ENCODE data around the gene RPL37. TPM values are rescaled to one million over a fixed set of nuclear protein-coding genes. Genes with fewer than 3 reads are reported as not detected.

RPL37 gene
- total RNA-seq, 2 experiments from 2014 or later, result 1,192 to 1,333 TPM

GRCh38 chr5:40853632-40854192 is 18.7 kb upstream of the RPL37 start:
- DNase-seq, result no peak
- Mint-ChIP-seq H3K4me3 (no peak overlapping the region), H3K9me3 (ENCODE audit: low read depth) (no peaks in the 10 kb centered on the region), H3K27ac (no peak overlapping the region), H3K4me1 (no peaks in the 10 kb centered on the region), H3K36me3 (peaks cover 8% of the 10 kb centered on the region), H3K27me3 (peaks cover 2% of the 10 kb centered on the region)
- CTCF ChIA-PET, result no interaction called here
- no peak for ATAC-seq

GRCh38 chr5:40847525-40847924 is 12.5 kb upstream of the RPL37 start:
- CTCF ChIA-PET, result interaction anchor here (1.4 kb wide), 1 partner anchor 9 kb away, joined by 4 read pairs; no protein-coding TSS in a partner anchor
- ATAC-seq (no peak), DNase-seq (no peak)
- Mint-ChIP-seq H3K36me3 (peaks cover 9% of the 10 kb centered on the region), H3K27me3 (peaks cover 16% of the 10 kb centered on the region), H3K9me3 (ENCODE audit: low read depth) (no peaks in the 10 kb centered on the region), H3K27ac (no peak overlapping the region), H3K4me3 (no peak overlapping the region), H3K4me1 (peaks cover under 1% of the 10 kb centered on the region)

GRCh38 chr5:40846371-40846770 is 11.3 kb upstream of the RPL37 start:
- peaks cover 21% of the 10 kb centered on the region for H3K27me3 Mint-ChIP-seq
- H3K27ac Mint-ChIP-seq, result no peak overlapping the region
- H3K4me1 Mint-ChIP-seq, result peaks cover 7% of the 10 kb centered on the region
- no peaks in the 10 kb centered on the region for H3K9me3 Mint-ChIP-seq (ENCODE audit: low read depth)
- DNase-seq (no peak), ATAC-seq (no peak)
- H3K4me3 Mint-ChIP-seq, result no peak overlapping the region
- CTCF ChIA-PET, result interaction anchor here (0.8 kb wide), 1 partner anchor 77 kb away, joined by 3 read pairs; no protein-coding TSS in a partner anchor
- H3K36me3 Mint-ChIP-seq, result peaks cover 6% of the 10 kb centered on the region

- Mint-ChIP-seq H3K4me3 (no peak overlapping the region), H3K36me3 (peaks cover 6% of the 10 kb centered on the region), H3K27me3 (peaks cover 23% of the 10 kb centered on the region), H3K27ac (no peak overlapping the region), H3K4me1 (peaks cover 14% of the 10 kb centered on the region), H3K9me3 (ENCODE audit: low read depth) (no peaks in the 10 kb centered on the region)
- CTCF ChIA-PET, result no interaction called here
- DNase-seq (no peak), ATAC-seq (no peak)
Observed at GRCh38 chr5:40844565-40844964, 9.5 kb upstream of the RPL37 start.

GRCh38 chr5:40842351-40842750 is 7.3 kb upstream of the RPL37 start:
- Mint-ChIP-seq H3K27ac (no peak overlapping the region), H3K27me3 (peaks cover 17% of the 10 kb centered on the region), H3K4me3 (no peak overlapping the region), H3K36me3 (peaks cover 7% of the 10 kb centered on the region), H3K4me1 (peaks cover 23% of the 10 kb centered on the region), H3K9me3 (ENCODE audit: low read depth) (no peaks in the 10 kb centered on the region)
- CTCF ChIA-PET, result interaction anchor here (0.6 to 1.0 kb wide), 2 partner anchors 44 to 135 kb away, joined by 3 read pairs; partner anchors contain the start of gene PRKAA1
- no peak for ATAC-seq
- no peak for DNase-seq

GRCh38 chr5:40841068-40841805 is 6.2 kb upstream of the RPL37 start, which contains the start of gene CARD6:
TSS of gene CARD6 (plus strand) at chr5:40841367. CDS start at chr5:40841383, 16 bp downstream.
- Mint-ChIP-seq H3K4me1 (peaks cover 28% of the 10 kb centered on the region), H3K27ac (peak within 1 kb of the TSS; percentile 86), H3K4me3 (peak within 1 kb of the TSS; percentile 78), H3K27me3 (peaks cover 17% of the 10 kb centered on the region), H3K9me3 (ENCODE audit: low read depth) (no peaks in the 10 kb centered on the region), H3K36me3 (peaks cover 7% of the 10 kb centered on the region)
- CTCF ChIA-PET, result interaction anchor here (1.0 to 1.3 kb wide), 2 partner anchors 38 to 43 kb away, joined by 3 read pairs; partner anchors contain the start of gene PRKAA1
- peak; percentile 66 for ATAC-seq
- DNase-seq, result no peak

GRCh38 chr5:40838086-40838485 is 3.1 kb upstream of the RPL37 start:
- Mint-ChIP-seq H3K9me3 (ENCODE audit: low read depth) (no peaks in the 10 kb centered on the region), H3K36me3 (peaks cover 26% of the 10 kb centered on the region), H3K27me3 (peaks cover 8% of the 10 kb centered on the region), H3K4me3 (no peak overlapping the region), H3K4me1 (peaks cover 43% of the 10 kb centered on the region), H3K27ac (no peak overlapping the region)
- CTCF ChIA-PET, result interaction anchor here (1.8 kb wide), 1 partner anchor 10 kb away, joined by 4 read pairs; no protein-coding TSS in a partner anchor
- DNase-seq (no peak), ATAC-seq (no peak)

- no peaks in the 10 kb centered on the region for H3K27me3 Mint-ChIP-seq
- peak overlapping the region; percentile 98 for H3K27ac Mint-ChIP-seq
- CTCF ChIA-PET, result no interaction called here
- peak overlapping the region; percentile 99 for H3K4me3 Mint-ChIP-seq
- H3K4me1 Mint-ChIP-seq, result peaks cover 60% of the 10 kb centered on the region
- DNase-seq (peak; percentile 71), ATAC-seq (no peak)
- no peaks in the 10 kb centered on the region for H3K9me3 Mint-ChIP-seq (ENCODE audit: low read depth)
- peaks cover 57% of the 10 kb centered on the region for H3K36me3 Mint-ChIP-seq
Observed at GRCh38 chr5:40834391-40834848, 602 bp downstream of the RPL37 start.

- Mint-ChIP-seq H3K9me3 (ENCODE audit: low read depth) (no peaks in the 10 kb centered on the region), H3K4me3 (peak overlapping the region; percentile 99), H3K36me3 (peaks cover 62% of the 10 kb centered on the region), H3K27me3 (no peaks in the 10 kb centered on the region), H3K27ac (peak overlapping the region; percentile 98), H3K4me1 (peaks cover 63% of the 10 kb centered on the region)
- DNase-seq (no peak), ATAC-seq (no peak)
- CTCF ChIA-PET, result interaction anchor here (1.6 kb wide), 1 partner anchor 25 kb away, joined by 3 read pairs; no protein-coding TSS in a partner anchor
Observed at GRCh38 chr5:40833712-40834229, 1.3 kb downstream of the RPL37 start.

- Mint-ChIP-seq H3K9me3 (ENCODE audit: low read depth) (no peaks in the 10 kb centered on the region), H3K27me3 (no peaks in the 10 kb centered on the region), H3K27ac (peak overlapping the region; percentile 13), H3K36me3 (peaks cover 76% of the 10 kb centered on the region), H3K4me3 (peak overlapping the region; percentile 99), H3K4me1 (peaks cover 66% of the 10 kb centered on the region)
- DNase-seq (no peak), ATAC-seq (no peak)
- CTCF ChIA-PET, result interaction anchor here (0.8 to 1.6 kb wide), 3 partner anchors 9 to 24 kb away, joined by 3 to 5 read pairs (median 4); no protein-coding TSS in a partner anchor
Observed at GRCh38 chr5:40832345-40832744, 2.7 kb downstream of the RPL37 start.

GRCh38 chr5:40831346-40832210 is 3.4 kb downstream of the RPL37 start:
- Mint-ChIP-seq H3K4me3 (peak overlapping the region; percentile 11), H3K27me3 (no peaks in the 10 kb centered on the region), H3K4me1 (peaks cover 68% of the 10 kb centered on the region), H3K27ac (peak overlapping the region; percentile 55), H3K9me3 (ENCODE audit: low read depth) (no peaks in the 10 kb centered on the region), H3K36me3 (peaks cover 83% of the 10 kb centered on the region)
- CTCF ChIA-PET, result interaction anchor here (1.4 kb wide), 1 partner anchor 16 kb away, joined by 4 read pairs; no protein-coding TSS in a partner anchor
- no peak for ATAC-seq
- DNase-seq, result no peak

GRCh38 chr5:40829748-40830533 is 5.1 kb downstream of the RPL37 start:
- no peak for DNase-seq
- no peaks in the 10 kb centered on the region for H3K27me3 Mint-ChIP-seq
- H3K4me3 Mint-ChIP-seq, result no peak overlapping the region
- no peaks in the 10 kb centered on the region for H3K9me3 Mint-ChIP-seq (ENCODE audit: low read depth)
- peaks cover 59% of the 10 kb centered on the region for H3K4me1 Mint-ChIP-seq
- no peak for ATAC-seq
- CTCF ChIA-PET, result no interaction called here
- no peak overlapping the region for H3K27ac Mint-ChIP-seq
- H3K36me3 Mint-ChIP-seq, result peaks cover 87% of the 10 kb centered on the region
